Spleen (tissue), 7 donors: ENCODE data around the gene MEAK7.

ENCODE experiments used
- CTCF ChIP-seq, 11 experiments: fragments of 200-600 bp in 7 of 11; fragments of 450-650 bp in 4 of 11; sonication (generic) in 4 of 11; IDR thresholded peaks in 8 of 11; conservative IDR thresholded peaks in 3 of 11; 1 replicate in 7 of 11; 2 replicates in 4 of 11; pipeline versions ENCODE4 v1.4.0 to v1.8.0; 2016 to 2021; ENCODE audit warnings: antibody characterized with exemption in 11 of 11, inconsistent platforms in 4 of 11, mild to moderate bottlenecking in 1 of 11
- POLR2A ChIP-seq, 3 donors: fragments of 450-650 bp; IDR thresholded peaks; one replicate each; pipeline ENCODE4 v1.5.1; 2017; ENCODE audit warnings: antibody characterized with exemption in 3 of 3, mild to moderate bottlenecking in 1 of 3
- donor health status: DM: no; HTN: no; CAD: no; lungs with moderate emphysema.
- donor health status: DM: no; HTN: no; CAD: no.
- donor health status: DM: no; HTN: no; CAD: no.

- no peak for TF ChIP-seq CTCF (IDR thresholded peaks at IDR 0.05 in 8 of 11, conservative IDR thresholded peaks at IDR 0.05 in 3 of 11)
- TF ChIP-seq POLR2A (IDR thresholded peaks at IDR 0.05), result no peak
These were observed 4.0 kb upstream of the MEAK7 start for GRCh38 chr16:84508502-84508901.
